T-helper 1 cell (primary cell): ENCODE results near the gene MAPKAPK2.

Experiments
- DNase-seq, 5 donors: peaks; one replicate each; pipeline ENCODE4 v3.0.0-alpha.2; 2012 to 2020

Gene MAPKAPK2

GRCh38 chr1:206684003-206684402 is 702 bp upstream of the MAPKAPK2 start:
- no peak for DNase-seq

- peak in 4 of 5 donors; percentile 15 to 42 (median 32) for DNase-seq
Observed at GRCh38 chr1:206685334-206685768, 646 bp downstream of the MAPKAPK2 start.

GRCh38 chr1:206685769-206686477 is 1.2 kb downstream of the MAPKAPK2 start:
- peak; percentile 20 to 72 (median 48) for DNase-seq

DNA sequence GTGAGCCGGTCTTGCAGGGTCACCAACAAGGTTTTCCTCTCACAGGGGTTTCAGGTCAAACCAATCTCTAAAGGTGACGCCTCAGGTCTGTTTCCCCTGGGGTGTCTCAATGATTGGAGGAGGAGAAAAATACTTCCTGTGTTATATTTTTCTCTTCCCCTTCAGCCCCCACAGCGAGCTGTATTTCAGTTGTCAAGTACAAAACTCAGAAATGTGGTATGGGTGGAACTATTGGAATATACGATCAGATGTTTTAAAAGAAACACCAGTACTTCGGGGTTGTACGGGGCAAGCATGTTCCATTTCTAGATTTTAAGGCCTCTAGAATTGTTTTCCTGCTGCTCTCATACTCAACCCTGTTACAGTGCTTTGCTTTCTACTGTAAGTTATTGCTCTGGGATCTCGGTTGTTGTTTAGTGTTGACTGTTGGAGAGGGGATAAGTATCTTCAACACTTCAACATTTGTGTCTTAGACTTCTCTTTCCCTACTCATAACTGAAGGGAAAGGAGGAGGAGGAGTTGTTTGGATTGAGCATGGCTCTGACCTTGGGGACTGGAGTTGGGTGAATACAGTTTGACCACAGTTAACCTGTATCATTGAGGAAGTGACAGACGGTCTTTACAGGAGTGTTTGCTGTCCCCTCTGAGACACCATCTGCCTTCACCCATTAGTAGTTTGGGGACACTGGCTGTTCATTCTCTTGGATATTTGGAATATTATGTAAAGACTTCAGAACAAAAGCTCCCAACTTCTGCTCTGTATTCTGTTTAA is 2.0 kb downstream of the MAPKAPK2 start:
- peak in 1 of 5 donors; percentile 36 for DNase-seq

GRCh38 chr1:206687251-206687914 is 2.7 kb downstream of the MAPKAPK2 start:
- DNase-seq: no peak

DNA sequence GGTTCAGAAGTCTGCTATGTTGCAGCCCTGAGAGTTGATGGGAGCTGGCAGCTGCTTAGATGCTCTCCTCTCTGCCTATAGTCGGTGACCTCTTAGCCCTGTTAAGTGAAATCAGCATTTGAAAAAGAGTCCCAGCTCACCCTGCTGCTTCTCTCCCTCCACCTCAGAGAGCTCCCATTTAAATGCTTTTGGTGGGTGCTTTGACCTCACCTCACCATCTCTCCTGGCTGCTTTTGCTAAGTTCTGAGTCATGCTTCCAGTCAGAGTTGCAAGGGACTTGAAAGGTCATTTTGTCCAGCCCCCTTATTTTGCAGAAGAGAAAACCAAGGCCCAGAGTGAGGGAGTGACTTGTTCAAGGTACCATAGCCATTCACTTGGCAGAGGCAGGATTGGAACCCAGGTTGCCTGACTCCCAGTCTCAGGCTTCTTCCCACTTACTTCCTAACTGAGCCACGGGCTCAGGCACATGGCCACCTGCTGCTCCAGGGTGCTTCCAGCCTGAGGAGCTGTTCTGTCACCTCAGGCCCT is 3.3 kb downstream of the MAPKAPK2 start:
- DNase-seq: no peak

GRCh38 chr1:206690516-206690915 is 5.8 kb downstream of the MAPKAPK2 start:
- DNase-seq: no peak

GRCh38 chr1:206691604-206692003 is 6.9 kb downstream of the MAPKAPK2 start:
- DNase-seq: no peak

DNA sequence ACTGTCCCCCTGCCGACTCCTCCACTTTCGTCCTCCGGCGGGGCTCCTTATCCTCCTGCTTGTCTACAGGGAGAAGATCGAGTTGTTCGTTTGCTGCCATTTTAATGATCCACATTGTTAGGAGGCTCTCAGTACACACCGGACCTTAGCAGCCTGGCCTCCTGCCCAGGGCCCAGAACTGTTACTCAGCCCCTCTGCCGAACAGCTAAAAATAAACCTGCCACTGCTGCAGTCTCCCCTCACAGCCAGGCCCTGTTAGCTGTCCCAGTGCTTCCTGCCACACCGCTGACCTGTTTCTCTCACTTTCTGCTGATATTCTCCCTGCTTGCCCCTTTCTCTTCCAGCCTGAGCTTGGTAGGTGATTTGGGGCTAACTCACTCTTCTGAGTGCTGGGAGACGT is 8.3 kb downstream of the MAPKAPK2 start:
- DNase-seq: no peak

- DNase-seq: no peak
Observed at GRCh38 chr1:206693592-206693991, 8.9 kb downstream of the MAPKAPK2 start.

GRCh38 chr1:206694171-206695124 is 9.7 kb downstream of the MAPKAPK2 start:
- DNase-seq: no peak

GRCh38 chr1:206695733-206696132 is 11.0 kb downstream of the MAPKAPK2 start:
- DNase-seq: no peak

GRCh38 chr1:206696812-206697585 is 12.3 kb downstream of the MAPKAPK2 start:
- DNase-seq: no peak

GRCh38 chr1:206698011-206698410 is 13.3 kb downstream of the MAPKAPK2 start:
- no peak for DNase-seq

DNA sequence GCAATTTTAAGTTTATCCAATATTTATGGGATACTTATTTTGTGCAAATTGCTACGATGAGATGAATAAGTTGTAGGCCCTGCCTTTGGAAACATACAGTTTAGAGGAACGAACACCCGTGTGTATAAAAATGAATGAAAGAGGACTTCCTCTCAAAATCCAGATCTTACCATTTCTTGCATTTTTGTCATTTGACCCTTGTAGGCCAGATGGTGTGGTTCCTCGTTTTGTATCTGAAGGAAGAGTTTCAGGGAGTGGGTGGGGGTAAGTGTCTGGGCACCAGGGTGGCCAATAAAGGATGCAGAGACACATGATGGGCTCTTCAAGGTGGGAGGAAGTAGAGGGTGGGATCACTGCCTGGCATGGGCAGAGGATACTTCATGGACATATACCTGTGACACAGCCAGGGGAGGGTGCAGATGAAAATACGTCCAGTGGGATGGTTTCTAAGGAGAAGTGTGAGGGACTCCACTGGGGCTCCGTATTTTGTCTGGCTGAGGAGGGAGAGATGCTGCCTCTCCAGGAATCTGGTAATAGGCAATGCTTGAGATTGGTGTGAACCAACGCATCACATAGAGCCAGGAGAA is 14.4 kb downstream of the MAPKAPK2 start:
- DNase-seq: no peak

DNA sequence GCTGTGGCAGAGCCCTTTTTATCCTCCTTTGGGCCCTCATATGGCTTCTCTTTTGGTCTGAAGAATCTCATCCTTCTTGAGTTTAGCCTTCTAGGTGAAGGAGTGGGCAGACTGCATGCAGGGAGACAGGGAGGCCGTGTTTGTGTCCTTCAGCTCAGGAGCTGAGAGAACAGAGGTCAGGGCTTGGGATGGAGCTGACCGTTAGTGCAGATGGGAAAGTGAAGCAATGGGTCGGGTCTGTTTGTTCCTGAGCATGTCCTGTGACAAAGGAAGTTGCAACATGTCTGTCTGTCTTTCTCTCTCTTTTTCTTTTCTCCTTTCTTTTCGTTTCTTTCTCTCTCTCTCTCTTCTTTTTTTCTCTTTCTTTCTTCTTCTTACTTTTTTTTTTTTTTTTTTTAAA is 14.9 kb downstream of the MAPKAPK2 start:
- DNase-seq: no peak

DNA sequence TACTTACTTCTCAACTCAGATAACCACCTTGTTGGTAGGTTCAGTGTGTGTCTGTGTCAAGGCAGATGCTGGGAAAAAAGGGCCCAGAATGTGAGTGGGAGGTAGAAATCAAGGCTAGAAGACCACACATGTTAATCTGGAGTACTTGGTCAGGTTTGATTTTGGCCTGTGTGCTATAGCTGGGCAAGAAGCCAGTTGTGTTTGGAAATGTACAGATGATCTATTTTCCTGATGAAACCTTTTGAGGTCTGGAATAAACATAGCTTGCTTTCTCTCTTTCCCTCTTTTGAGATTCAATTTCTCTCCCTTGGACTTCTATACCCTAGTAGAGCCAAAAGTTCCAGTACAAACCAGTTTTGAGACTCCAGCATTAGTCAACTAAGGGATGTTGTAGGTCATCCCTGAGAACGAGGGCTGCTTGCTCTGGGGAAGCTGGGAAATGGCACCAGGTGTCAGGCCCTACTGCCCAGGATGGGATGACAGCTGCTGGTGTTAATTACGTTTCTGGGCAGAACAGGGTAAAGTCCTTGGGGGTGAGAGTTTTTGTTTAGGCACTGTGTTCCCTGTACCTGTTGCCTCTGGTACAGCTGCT is 15.8 kb downstream of the MAPKAPK2 start:
- DNase-seq: no peak

- DNase-seq: no peak
Observed at GRCh38 chr1:206702260-206702659, 17.6 kb downstream of the MAPKAPK2 start.

- DNase-seq: no peak
Observed at GRCh38 chr1:206702803-206703202, 18.1 kb downstream of the MAPKAPK2 start.

- peak; percentile 19 to 56 (median 40) for DNase-seq
Observed at GRCh38 chr1:206703661-206704060, 19.0 kb downstream of the MAPKAPK2 start.
